Esophagus squamous epithelium (tissue), 5 donors: ENCODE results near the gene FHIT. TPM values are rescaled to one million over a fixed set of nuclear protein-coding genes. Genes with fewer than 3 reads are reported as not detected.

Experiments used
- DNase-seq: peaks from one replicate; lab custom pipeline; 2025; lab: John Stamatoyannopoulos, UW
- H3K27ac ChIP-seq, 4 donors: fragments of 200-600 bp; sonication (generic); one replicate each; pipeline ENCODE4 v1.5.1; 2016 to 2019; ENCODE audit warnings: mild to moderate bottlenecking in 1 of 4
- H3K27me3 ChIP-seq, 4 donors: fragments of 200-600 bp; sonication (generic); 1 replicate in 3 of 4; 2 replicates in 1 of 4; pipeline versions ENCODE4 v1.5.1 to v1.6.0; 2017 to 2021; ENCODE audit warnings: antibody characterized with exemption in 1 of 4
- H3K36me3 ChIP-seq, 3 donors: fragments of 200-600 bp; sonication (generic); one replicate each; pipeline ENCODE4 v1.5.1; 2016 to 2019
- H3K4me1 ChIP-seq, 3 donors: fragments of 200-600 bp; sonication (generic); one replicate each; pipeline ENCODE4 v1.5.1; 2017 to 2019
- H3K4me3 ChIP-seq, 4 donors: fragments of 200-600 bp; sonication (generic); 1 replicate in 3 of 4; 2 replicates in 1 of 4; pipeline ENCODE4 v1.5.1; 2016 to 2019; ENCODE audit warnings: mild to moderate bottlenecking in 2 of 4, moderate library complexity in 1 of 4
- H3K9me3 ChIP-seq, 3 donors: fragments of 200-600 bp; sonication (generic); one replicate each; pipeline ENCODE4 v1.5.1; 2016 to 2019
- POLR2A ChIP-seq, 4 donors: fragments of 450-650 bp; IDR thresholded peaks; one replicate each; pipeline ENCODE4 v1.6.1; 2017; ENCODE audit warnings: antibody characterized with exemption in 4 of 4, mild to moderate bottlenecking in 4 of 4, moderate library complexity in 3 of 4
- WGBS, 2 donors: methylation state at CpG; one replicate each; pipeline ENCODE4 v1.1.5; 2018; 5-methylcytosine and 5-hydroxymethylcytosine counted together
- intact Hi-C: fragments of 100-400 bp; cut with DNase I; formaldehyde crosslinking; loops from one replicate; pipeline ENCODE4 v1.15.0; 2022
- total RNA-seq, 4 donors: library from RNA; depleted of rRNA; stranded (reverse); fragments of >200 nt; gene quantifications; one replicate each; pipeline ENCODE4 v1.1.0, GENCODE V29; 2016
- TF ChIP-seq, protein P1 (sequence below), 6 experiments: fragments of 450-650 bp in 4 of 6; fragments of 200-600 bp in 2 of 6; sonication (generic) in 2 of 6; IDR thresholded peaks; one replicate each; pipeline ENCODE4 v1.5.1; 2016 to 2019; ENCODE audit warnings: antibody characterized with exemption in 6 of 6, mild to moderate bottlenecking in 4 of 6, moderate library complexity in 4 of 6
- donor health status: DM: yes; HTN: yes; CAD: no.

FHIT gene
- total RNA-seq, 4 donors from 2014 or later: 0.64 to 5.7 (median 3.1) TPM

DNA sequence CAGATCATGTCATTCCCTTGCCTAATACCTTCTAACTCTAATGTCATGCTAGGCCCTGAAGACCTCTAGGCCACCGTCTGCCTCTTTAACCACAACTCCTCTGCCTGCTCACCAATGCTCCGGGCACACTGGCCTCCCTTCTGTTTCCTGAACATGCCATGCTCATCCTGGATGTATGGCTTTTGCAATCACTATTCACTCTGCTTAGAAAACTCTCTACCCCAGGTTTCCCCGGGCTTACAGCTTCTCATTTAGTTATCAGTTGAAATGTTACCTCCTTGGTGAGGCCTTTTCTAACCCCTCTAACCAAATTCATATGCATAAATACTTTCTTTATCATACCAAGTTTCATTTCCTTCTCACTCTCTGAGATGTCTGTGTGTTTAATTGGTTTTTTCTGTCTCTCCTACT is 1473.6 kb downstream of the FHIT start:
- no peak for DNase-seq
- Histone ChIP-seq H3K27ac (no peak overlapping the region), H3K9me3 (no peaks in the 10 kb centered on the region), H3K36me3 (no peaks in the 10 kb centered on the region), H3K27me3 (no peaks in the 10 kb centered on the region), H3K4me1 (no peaks in the 10 kb centered on the region), H3K4me3 (no peak overlapping the region)
- TF ChIP-seq, protein P1, sequence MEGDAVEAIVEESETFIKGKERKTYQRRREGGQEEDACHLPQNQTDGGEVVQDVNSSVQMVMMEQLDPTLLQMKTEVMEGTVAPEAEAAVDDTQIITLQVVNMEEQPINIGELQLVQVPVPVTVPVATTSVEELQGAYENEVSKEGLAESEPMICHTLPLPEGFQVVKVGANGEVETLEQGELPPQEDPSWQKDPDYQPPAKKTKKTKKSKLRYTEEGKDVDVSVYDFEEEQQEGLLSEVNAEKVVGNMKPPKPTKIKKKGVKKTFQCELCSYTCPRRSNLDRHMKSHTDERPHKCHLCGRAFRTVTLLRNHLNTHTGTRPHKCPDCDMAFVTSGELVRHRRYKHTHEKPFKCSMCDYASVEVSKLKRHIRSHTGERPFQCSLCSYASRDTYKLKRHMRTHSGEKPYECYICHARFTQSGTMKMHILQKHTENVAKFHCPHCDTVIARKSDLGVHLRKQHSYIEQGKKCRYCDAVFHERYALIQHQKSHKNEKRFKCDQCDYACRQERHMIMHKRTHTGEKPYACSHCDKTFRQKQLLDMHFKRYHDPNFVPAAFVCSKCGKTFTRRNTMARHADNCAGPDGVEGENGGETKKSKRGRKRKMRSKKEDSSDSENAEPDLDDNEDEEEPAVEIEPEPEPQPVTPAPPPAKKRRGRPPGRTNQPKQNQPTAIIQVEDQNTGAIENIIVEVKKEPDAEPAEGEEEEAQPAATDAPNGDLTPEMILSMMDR (IDR thresholded peaks at IDR 0.05): no peak
- 61 to 69% methylated on average over 3 of the region's 3 CpGs for WGBS, 2 donors
- intact Hi-C loops: no loop called here

DNA sequence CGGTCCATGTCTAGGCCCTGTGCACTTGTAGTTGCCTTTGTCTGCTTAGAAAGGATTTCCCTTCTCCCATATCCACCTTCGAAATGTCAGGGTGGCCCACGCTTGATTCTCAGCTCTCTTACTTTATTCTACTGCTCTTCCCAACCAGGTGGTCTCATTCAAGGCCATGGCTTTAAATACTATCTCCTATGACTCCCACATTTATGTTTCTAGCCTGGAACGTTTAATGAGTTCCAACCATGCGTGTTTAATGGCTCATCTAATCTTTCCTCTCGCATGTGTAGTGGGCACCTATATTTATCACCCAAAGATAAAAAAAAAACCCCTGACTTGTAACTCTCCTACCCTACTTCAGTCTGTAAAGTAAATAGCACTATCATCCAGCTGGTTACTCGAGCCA is 1474.2 kb downstream of the FHIT start:
- DNase-seq: no peak
- intact Hi-C loops: no loop called here
- H3K9me3 ChIP-seq: no peaks in the 10 kb centered on the region
- TF ChIP-seq, protein P1 (IDR thresholded peaks at IDR 0.05): no peak
- no peak for TF ChIP-seq POLR2A (IDR thresholded peaks at IDR 0.05)
- no peak overlapping the region for H3K4me3 ChIP-seq
- no peaks in the 10 kb centered on the region for H3K4me1 ChIP-seq
- no peak overlapping the region for H3K27ac ChIP-seq
- H3K27me3 ChIP-seq: no peaks in the 10 kb centered on the region
- 85% methylated on average over 7 of the region's 7 CpGs for WGBS, 2 donors
- no peaks in the 10 kb centered on the region for H3K36me3 ChIP-seq

DNA sequence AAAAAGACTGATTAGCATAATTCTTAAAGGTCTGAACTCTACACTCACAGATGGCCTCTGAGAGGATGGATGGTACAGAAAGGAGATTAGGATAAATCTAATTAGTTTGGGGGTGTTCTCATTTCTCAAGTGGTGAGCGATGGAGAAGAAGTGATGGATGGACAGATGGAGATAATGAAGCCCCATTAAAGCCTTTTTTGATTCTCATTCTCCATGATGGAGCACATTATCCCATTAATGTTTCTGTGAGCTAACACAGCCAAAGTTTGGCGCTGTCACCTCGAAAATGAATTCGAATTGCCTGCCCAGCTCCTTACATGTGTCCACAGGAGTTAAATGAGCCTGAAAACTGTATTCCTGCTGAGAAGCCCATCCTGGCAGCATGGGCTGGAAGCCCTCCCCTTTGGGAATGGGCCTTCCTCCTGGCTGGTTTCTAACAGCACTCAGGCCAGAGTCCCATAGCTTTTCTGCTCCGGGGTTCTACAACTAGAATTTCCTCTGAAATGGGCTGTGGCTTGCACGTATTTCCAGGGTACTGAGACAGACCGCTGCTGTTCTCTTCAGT is 1475.4 kb downstream of the FHIT start:
- Histone ChIP-seq H3K4me1 (no peaks in the 10 kb centered on the region), H3K9me3 (no peaks in the 10 kb centered on the region), H3K27me3 (no peaks in the 10 kb centered on the region), H3K36me3 (no peaks in the 10 kb centered on the region), H3K27ac (no peak overlapping the region), H3K4me3 (no peak overlapping the region)
- TF ChIP-seq POLR2A (IDR thresholded peaks at IDR 0.05): no peak
- TF ChIP-seq, protein P1 (IDR thresholded peaks at IDR 0.05): no peak
- intact Hi-C loops: no loop called here
- 82 to 89% methylated on average over 5 to 6 of the region's 7 CpGs for WGBS, 2 donors
- DNase-seq: no peak

DNA sequence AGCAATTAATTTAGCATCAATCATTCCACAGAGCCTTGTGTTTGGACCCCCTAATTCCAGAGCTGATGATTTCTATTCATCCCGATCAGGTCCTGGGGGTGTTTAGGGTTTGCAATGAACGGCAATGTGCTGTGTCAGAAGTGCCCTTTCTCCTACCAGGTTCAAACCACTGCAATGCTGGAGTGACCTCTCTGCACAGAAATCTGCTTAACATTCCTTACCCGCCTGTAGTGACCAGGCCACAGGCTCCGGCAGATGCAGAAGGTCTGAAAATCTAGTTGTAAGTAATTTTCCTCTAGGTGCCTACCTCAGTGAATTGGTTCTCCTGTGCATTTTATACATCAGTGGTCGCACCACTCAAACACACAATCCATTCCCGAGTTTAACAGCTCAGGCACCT is 1476.1 kb downstream of the FHIT start:
- intact Hi-C loops: no loop called here
- Histone ChIP-seq H3K27me3 (no peaks in the 10 kb centered on the region), H3K9me3 (no peaks in the 10 kb centered on the region), H3K4me1 (no peaks in the 10 kb centered on the region), H3K36me3 (no peaks in the 10 kb centered on the region), H3K4me3 (no peak overlapping the region), H3K27ac (no peak overlapping the region)
- WGBS, 2 donors: 79% methylated on average over 5 to 6 of the region's 6 CpGs
- TF ChIP-seq, protein P1 (IDR thresholded peaks at IDR 0.05): no peak
- no peak for TF ChIP-seq POLR2A (IDR thresholded peaks at IDR 0.05)
- DNase-seq: no peak

DNA sequence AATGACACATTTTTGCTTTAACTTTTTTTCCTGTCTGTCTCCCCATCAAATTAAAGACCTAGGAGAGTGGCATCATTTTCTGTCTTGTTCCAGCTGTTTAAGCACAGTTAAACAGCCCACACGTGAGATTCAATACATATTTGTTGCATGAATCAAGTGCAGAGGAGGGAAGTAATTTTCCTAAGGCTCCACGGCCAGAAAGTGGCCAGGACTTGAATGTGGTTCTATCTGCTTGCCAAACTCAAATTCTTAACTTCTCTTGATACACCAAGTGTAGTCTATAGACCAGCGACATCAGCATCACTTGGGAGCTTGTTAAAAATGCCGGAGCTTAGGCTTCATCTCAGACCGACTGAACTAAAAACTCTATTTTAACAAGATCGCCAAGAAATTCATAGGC is 1476.6 kb downstream of the FHIT start:
- Histone ChIP-seq H3K36me3 (no peaks in the 10 kb centered on the region), H3K4me1 (no peaks in the 10 kb centered on the region), H3K27me3 (no peaks in the 10 kb centered on the region), H3K9me3 (no peaks in the 10 kb centered on the region), H3K27ac (no peak overlapping the region), H3K4me3 (no peak overlapping the region)
- 50 to 58% methylated on average over 6 of the region's 6 CpGs for WGBS, 2 donors
- TF ChIP-seq POLR2A (IDR thresholded peaks at IDR 0.05): no peak
- TF ChIP-seq, protein P1 (IDR thresholded peaks at IDR 0.05): no peak
- intact Hi-C loops: no loop called here
- no peak for DNase-seq
